ENCODE measurements around the gene FOSL1. TPM values are rescaled to one million over a fixed set of nuclear protein-coding genes. Genes with fewer than 3 reads are reported as not detected.

The FOSL1 gene
- total RNA-seq, 2 experiments from 2014 or later = 8.2 TPM

DNA sequence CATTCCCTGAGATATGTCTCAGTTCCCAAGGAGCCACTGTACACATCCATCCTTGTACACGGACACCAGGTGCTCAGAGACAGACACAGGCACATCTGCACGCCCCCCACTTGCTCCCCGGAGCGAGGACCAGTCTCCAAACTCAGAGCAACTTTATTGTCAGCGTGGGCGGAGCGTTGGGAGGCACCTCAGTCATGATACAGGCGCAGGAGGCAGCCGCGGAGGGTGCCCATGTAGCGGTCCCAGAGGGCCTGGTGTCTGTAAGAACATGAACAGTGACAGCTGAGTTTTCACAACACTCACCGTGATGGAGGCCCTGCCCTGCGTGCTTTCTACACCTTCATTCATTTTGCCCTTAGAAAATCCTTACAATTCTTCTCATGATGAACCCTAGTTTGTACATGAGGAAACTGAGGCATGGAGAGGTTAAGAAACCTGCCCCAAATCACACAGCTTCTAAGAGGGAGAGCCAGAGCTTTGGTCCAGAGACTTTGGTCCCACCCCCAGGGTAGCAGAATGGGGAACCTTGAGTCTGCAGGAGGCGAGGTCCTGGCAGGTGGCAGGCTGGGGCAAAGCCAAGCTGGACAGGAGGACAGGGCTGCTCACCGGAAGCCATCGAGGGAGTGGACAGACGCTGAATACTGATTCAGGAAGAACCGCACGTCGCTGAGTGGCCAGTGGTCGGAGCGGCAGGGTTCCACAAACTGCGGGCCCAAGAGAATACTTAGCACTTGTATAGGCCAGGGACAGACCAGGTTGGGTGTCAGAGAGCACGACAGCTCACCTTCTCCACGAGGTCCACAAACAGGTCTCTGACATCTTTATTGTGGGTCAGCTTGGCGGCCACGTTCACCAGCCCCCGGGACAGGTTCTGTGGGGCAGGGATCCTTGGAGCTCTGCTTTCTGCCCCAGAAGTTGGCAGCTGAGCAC lies 16.1 kb downstream of the FOSL1 start:
- Mint-ChIP-seq H3K9me3 (no peaks in the 10 kb centered on the region), H3K27ac (peak overlapping the region; percentile 80), H3K4me3 (no peak overlapping the region), H3K36me3 (ENCODE audit: low read depth) (peaks cover 29% of the 10 kb centered on the region), H3K4me1 (ENCODE audit: low read depth) (peaks cover 63% of the 10 kb centered on the region), H3K27me3 (ENCODE audit: low read depth) (no peaks in the 10 kb centered on the region)
- no peak for DNase-seq
- intact Hi-C loops (cut with micrococcal nuclease) = loop anchor here (1.0 to 2.0 kb wide), 2 partner anchors 27 to 105 kb away; no protein-coding TSS in a partner anchor
- CTCF ChIA-PET = interaction anchor here (0.6 to 14.7 kb wide), 43 partner anchors 10 to 1101 kb away, joined by 3 to 178 read pairs (median 5); partner anchors contain the start of genes CFL1, EFEMP2, MUS81 and SART1

DNA sequence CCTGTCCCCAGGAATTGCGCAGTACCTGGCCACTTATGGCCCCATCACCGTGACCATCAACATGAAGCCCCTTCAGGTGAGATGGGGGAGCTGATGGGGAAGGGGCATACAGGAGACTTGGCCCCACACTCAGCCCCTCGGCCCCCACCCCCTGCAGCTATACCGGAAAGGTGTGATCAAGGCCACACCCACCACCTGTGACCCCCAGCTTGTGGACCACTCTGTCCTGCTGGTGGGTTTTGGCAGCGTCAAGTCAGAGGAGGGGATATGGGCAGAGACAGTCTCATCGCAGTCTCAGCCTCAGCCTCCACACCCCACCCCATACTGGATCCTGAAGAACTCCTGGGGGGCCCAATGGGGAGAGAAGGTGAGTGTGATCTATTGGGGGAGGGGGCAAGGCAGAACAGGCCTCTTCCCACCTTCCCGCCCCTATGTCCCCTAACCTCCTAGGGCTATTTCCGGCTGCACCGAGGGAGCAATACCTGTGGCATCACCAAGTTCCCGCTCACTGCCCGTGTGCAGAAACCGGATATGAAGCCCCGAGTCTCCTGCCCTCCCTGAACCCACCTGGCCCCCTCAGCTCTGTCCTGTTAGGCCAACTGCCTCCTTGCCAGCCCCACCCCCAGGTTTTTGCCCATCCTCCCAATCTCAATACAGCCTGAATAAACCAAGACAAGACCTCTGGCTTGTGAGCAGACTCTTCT lies 17.0 kb downstream of the FOSL1 start:
- CTCF ChIA-PET = interaction anchor here (0.7 to 14.7 kb wide), 13 partner anchors 12 to 112 kb away, joined by 3 to 178 read pairs (median 10); partner anchors contain the start of genes CFL1, EFEMP2 and MUS81
- Mint-ChIP-seq H3K9me3 (no peaks in the 10 kb centered on the region), H3K4me3 (no peak overlapping the region), H3K27me3 (ENCODE audit: low read depth) (no peaks in the 10 kb centered on the region), H3K27ac (no peak overlapping the region), H3K4me1 (ENCODE audit: low read depth) (peaks cover 64% of the 10 kb centered on the region), H3K36me3 (ENCODE audit: low read depth) (peaks cover 27% of the 10 kb centered on the region)
- no peak for DNase-seq
- intact Hi-C loops (cut with micrococcal nuclease) = no loop called here

GRCh38 chr11:65882120-65883057 lies 17.8 kb downstream of the FOSL1 start:
- no peak for DNase-seq
- Mint-ChIP-seq H3K27me3 (ENCODE audit: low read depth) (no peaks in the 10 kb centered on the region), H3K27ac (no peak overlapping the region), H3K36me3 (ENCODE audit: low read depth) (peaks cover 25% of the 10 kb centered on the region), H3K9me3 (no peaks in the 10 kb centered on the region), H3K4me1 (ENCODE audit: low read depth) (peaks cover 58% of the 10 kb centered on the region), H3K4me3 (no peak overlapping the region)
- intact Hi-C loops (cut with micrococcal nuclease) = no loop called here
- CTCF ChIA-PET = interaction anchor here (0.7 to 14.7 kb wide), 4 partner anchors 8 to 112 kb away, joined by 3 to 178 read pairs (median 3); partner anchors contain the start of genes CCDC85B, CFL1 and MUS81

DNA sequence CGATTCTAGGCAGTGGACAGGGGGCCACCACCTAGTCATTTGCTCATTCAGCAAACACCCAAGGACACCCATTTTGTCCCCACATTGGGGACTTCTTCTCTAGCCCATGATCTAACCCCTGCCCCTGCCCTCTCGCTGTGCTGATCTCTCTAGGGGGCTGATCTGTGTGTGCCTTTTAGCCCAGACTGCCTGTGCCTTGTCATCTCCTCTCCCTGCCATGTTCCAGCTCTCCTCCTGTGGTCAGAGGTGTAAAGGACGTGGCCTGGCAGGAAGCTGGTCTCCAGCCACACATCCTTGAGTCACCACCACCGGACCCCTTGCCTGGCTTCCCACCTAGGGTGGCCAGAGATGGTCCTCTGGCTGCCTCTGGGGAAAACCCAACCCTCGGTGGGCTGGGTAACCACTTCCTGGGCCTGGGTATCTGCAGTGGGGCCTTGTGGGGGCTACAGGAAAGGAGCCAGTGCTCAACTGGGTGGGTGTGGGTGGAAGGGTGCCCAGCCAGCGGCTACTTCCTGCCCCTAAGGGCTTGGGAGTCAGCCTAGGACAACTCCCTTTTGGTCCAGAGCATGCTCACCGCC lies 19.3 kb downstream of the FOSL1 start:
- intact Hi-C loops (cut with micrococcal nuclease) = no loop called here
- Mint-ChIP-seq H3K9me3 (no peaks in the 10 kb centered on the region), H3K27me3 (ENCODE audit: low read depth) (no peaks in the 10 kb centered on the region), H3K4me3 (no peak overlapping the region), H3K27ac (peak overlapping the region; percentile 7), H3K36me3 (ENCODE audit: low read depth) (peaks cover 15% of the 10 kb centered on the region), H3K4me1 (ENCODE audit: low read depth) (peaks cover 51% of the 10 kb centered on the region)
- no peak for DNase-seq
- CTCF ChIA-PET = interaction anchor here (0.6 to 14.7 kb wide), 2 partner anchors 20 to 465 kb away, joined by 3 to 178 read pairs; partner anchors contain the start of genes CFL1 and MUS81

DNA sequence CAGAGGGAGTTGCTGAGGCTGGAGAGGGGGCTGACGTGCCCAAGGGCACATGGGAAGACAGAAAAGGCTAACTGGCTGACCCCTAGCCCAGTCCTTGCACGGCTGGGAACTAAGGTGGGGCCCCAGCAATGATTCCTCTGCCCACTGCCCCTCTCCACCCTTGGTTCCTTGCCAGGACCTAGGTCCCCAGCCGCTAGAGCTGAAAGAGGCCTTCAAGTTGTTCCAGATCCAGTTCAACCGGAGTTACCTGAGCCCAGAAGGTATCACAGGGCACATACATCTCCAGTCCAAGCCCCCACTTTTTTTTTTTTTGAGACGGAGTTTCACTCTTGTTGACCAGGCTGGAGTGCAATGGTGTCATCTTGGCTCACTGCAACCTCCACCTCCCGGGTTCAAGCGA lies 20.2 kb downstream of the FOSL1 start:
- Mint-ChIP-seq H3K4me1 (ENCODE audit: low read depth) (peaks cover 48% of the 10 kb centered on the region), H3K27me3 (ENCODE audit: low read depth) (no peaks in the 10 kb centered on the region), H3K36me3 (ENCODE audit: low read depth) (peaks cover 12% of the 10 kb centered on the region), H3K27ac (no peak overlapping the region), H3K4me3 (no peak overlapping the region), H3K9me3 (no peaks in the 10 kb centered on the region)
- no peak for DNase-seq
- CTCF ChIA-PET = interaction anchor here (14.7 kb wide), 1 partner anchor 19 kb away, joined by 178 read pairs; the partner anchor contains the start of genes CFL1 and MUS81
- intact Hi-C loops (cut with micrococcal nuclease) = no loop called here

- intact Hi-C loops (cut with micrococcal nuclease) = no loop called here
- Mint-ChIP-seq H3K9me3 (no peaks in the 10 kb centered on the region), H3K4me1 (ENCODE audit: low read depth) (peaks cover 44% of the 10 kb centered on the region), H3K36me3 (ENCODE audit: low read depth) (peaks cover 8% of the 10 kb centered on the region), H3K27me3 (ENCODE audit: low read depth) (no peaks in the 10 kb centered on the region), H3K27ac (peak within 1 kb of the TSS; percentile 12), H3K4me3 (peak within 1 kb of the TSS; percentile 15)
- peak; percentile 42 for DNase-seq
- CTCF ChIA-PET = interaction anchor here (14.7 kb wide), 1 partner anchor 19 kb away, joined by 178 read pairs; the partner anchor contains the start of genes CFL1 and MUS81
These were observed 20.6 kb downstream of the FOSL1 start, which contains the start of gene CTSW for GRCh38 chr11:65879617-65880016. CTSW (plus strand) TSS chr11:65879837; CDS start chr11:65879855, 18 bp downstream.

- intact Hi-C loops (cut with micrococcal nuclease) = loop anchor here (2.0 kb wide), 2 partner anchors 15 kb away; partner anchors contain the start of genes CFL1 and FIBP
- H3K27me3 Mint-ChIP-seq (ENCODE audit: low read depth) = no peaks in the 10 kb centered on the region
These were observed 26.7 kb downstream of the FOSL1 start for GRCh38 chr11:65873318-65874156.

GRCh38 chr11:65872586-65873317 lies 27.4 kb downstream of the FOSL1 start, which contains the start of gene EFEMP2:
EFEMP2 (minus strand) TSS chr11:65872800; CDS start chr11:65872354, 446 bp downstream.
- CTCF ChIA-PET = interaction anchor here (0.6 to 5.0 kb wide), 3 partner anchors 13 to 103 kb away, joined by 3 to 57 read pairs (median 22); partner anchors contain the start of genes FIBP and MUS81
- Mint-ChIP-seq H3K27ac (peak within 1 kb of the TSS; percentile 82), H3K9me3 (no peaks in the 10 kb centered on the region), H3K4me1 (ENCODE audit: low read depth) (peaks cover 15% of the 10 kb centered on the region), H3K27me3 (ENCODE audit: low read depth) (no peaks in the 10 kb centered on the region), H3K4me3 (peak within 1 kb of the TSS; percentile 87), H3K36me3 (ENCODE audit: low read depth) (no peaks in the 10 kb centered on the region)
- DNase-seq = no peak
- intact Hi-C loops (cut with micrococcal nuclease) = loop anchor here (2.0 kb wide), 2 partner anchors 14 to 16 kb away; partner anchors contain the start of genes CFL1 and FIBP

More at GRCh38 chr11:65873318-65874156, 26.7 kb downstream of the FOSL1 start:
- CTCF ChIA-PET = interaction anchor here (0.8 to 1.7 kb wide), 7 partner anchors 10 to 57 kb away, joined by 3 to 31 read pairs (median 7); partner anchors contain the start of genes FIBP and MUS81
- H3K4me3 Mint-ChIP-seq = peak overlapping the region; percentile 87
- H3K9me3 Mint-ChIP-seq = no peaks in the 10 kb centered on the region
- DNase-seq = peak; percentile 98
- no peaks in the 10 kb centered on the region for H3K36me3 Mint-ChIP-seq (ENCODE audit: low read depth)
- peaks cover 17% of the 10 kb centered on the region for H3K4me1 Mint-ChIP-seq (ENCODE audit: low read depth)
- H3K27ac Mint-ChIP-seq = peak overlapping the region; percentile 82

- Mint-ChIP-seq H3K4me3 (peak overlapping the region; percentile 38), H3K4me1 (ENCODE audit: low read depth) (peaks cover 15% of the 10 kb centered on the region), H3K27me3 (ENCODE audit: low read depth) (no peaks in the 10 kb centered on the region), H3K27ac (no peak overlapping the region), H3K9me3 (no peaks in the 10 kb centered on the region), H3K36me3 (ENCODE audit: low read depth) (peaks cover 6% of the 10 kb centered on the region)
- intact Hi-C loops (cut with micrococcal nuclease) = loop anchor here (2.0 kb wide), 2 partner anchors 13 to 17 kb away; partner anchors contain the start of genes CFL1 and FIBP
- CTCF ChIA-PET = interaction anchor here (0.6 to 5.0 kb wide), 7 partner anchors 9 to 439 kb away, joined by 3 to 57 read pairs (median 3); partner anchors contain the start of genes FIBP, KAT5 and MUS81
- no peak for DNase-seq
These were observed 28.2 kb downstream of the FOSL1 start for GRCh38 chr11:65871811-65872548.
